Measurements from ENCODE around the gene UVSSA. TPM values are rescaled to one million over a fixed set of nuclear protein-coding genes. Genes with fewer than 3 reads are reported as not detected.
"Not testable (repeated sequence)": the region's sequence is repeated elsewhere in the genome, so short reads cannot be mapped to it uniquely, and the experiment has no call there.

The UVSSA gene
- total RNA-seq, 1 experiment from 2014 or later = 2.5 TPM

DNA sequence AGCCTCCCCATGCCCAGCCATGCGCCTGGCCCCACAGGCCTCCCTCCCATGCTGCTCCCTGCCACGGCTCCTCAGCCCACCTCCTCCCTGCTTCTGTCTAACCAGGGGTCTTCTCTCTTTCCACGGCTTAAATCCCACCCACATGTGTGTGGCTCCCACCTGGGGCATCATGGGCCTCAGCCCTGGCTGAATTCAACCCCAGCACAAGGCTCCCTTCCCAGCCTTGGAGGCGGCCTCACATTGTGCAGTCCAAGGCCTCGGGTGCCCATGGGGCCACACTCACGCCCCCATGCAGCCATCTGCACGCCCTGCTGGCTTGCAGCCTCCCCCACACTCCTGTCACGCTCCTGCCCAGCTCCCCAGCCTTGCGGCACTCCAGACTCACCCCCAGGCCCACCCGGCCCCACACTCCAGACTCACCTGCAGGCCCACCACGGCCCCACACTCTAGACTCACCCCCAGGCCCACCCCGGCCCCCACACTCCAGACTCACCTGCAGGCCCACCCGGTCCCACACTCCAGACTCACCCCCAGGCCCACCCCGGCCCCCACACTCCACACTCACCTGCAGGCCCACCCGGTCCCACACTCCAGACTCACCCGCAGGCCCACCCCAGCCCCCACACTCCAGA, 30.4 kb upstream of the UVSSA start:
- DNase-seq (ENCODE audit: low spot score) = no peak

DNA sequence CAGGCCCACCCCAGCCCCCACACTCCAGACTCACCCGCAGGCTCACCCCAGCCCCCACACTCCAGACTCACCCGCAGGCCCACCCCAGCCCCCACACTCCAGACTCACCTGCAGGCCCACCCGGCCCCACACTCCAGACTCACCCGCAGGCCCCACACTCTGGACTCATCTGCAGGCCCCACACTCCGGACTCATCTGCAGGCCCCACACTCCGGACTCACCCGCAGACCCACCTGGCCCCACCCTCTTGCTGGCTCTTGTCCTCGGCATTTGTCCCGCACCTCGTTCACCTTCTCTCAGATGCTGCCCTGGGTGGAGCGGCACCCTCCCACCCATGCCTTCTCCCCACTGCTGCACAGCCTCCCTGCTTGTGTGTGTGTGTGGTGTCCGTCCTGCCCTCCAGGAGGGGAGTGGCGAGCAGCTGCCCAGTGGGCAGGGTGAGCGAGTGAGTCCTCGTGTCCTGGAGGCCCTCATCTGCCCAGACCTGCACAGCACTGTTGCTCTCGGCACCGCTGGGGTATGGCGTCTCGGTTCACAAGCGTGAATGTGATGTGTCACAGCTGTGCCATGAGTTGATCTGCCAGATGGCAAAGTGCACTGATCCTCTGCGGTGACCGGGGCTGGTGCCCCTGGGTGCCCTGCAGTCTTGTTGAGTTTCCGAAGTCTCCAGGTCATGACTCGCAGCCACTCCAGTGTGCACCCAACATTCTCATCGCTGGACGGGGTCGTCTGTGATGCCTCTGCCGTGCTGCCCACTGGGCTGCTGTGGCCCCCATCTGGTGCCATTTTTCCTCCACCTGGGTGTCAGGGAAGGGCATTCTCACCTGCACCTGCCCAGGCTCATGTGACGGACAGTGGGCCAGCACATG, 29.6 kb upstream of the UVSSA start:
- no peak for DNase-seq (ENCODE audit: low spot score)

DNA sequence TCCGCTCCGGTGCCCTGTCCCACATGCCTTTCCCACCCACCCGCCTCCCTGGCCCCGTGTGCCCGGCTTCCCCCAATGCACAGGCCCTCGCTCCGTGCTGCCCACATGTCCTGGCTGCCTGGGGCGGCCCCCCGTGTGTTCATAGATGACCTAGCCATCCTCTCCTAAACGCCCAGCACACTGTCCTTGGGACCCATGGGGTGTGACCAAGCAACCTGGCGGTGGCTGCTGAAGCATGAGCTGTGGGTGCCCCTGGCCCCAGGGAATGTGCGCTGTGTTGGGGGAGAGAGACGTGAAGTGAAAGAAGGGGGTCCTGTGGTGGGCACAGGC, 29.0 kb upstream of the UVSSA start:
- no peak for DNase-seq (ENCODE audit: low spot score)

DNA sequence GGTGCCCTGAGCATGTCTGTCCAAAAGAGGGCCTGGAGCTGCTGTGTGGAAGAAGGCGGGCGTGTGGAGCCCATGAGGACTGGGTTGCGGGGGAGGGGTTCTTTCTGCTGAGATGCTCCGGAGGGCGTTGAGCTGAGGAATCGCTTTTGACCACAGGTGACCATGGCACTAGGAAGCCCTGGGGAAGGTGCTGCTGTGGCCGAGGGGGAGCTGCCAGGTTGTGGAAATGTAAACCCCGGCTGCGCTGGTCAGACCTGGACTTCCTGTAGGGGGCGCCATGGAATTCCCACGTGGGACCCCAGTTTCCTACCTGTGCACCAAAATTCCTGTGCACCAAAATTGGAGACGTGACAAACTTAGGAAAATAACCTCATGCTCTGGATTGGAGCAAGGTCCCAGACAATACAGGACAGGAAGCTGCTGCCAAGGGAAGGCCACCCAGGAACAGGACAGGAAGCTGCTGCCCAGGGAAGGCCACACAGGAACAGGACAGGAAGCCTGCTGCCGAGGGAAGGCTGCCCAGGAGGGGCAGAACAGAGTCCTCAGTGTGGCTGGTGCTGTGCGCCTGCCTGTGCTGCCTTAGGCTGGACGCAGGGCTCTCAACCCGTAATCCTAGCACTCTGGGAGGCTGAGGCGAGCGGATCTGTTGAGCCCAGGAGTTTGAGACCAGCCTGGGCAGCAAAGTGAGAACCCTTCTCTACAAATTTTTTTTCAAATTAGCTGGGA, 28.4 kb upstream of the UVSSA start:
- no peak for DNase-seq (ENCODE audit: low spot score)

DNA sequence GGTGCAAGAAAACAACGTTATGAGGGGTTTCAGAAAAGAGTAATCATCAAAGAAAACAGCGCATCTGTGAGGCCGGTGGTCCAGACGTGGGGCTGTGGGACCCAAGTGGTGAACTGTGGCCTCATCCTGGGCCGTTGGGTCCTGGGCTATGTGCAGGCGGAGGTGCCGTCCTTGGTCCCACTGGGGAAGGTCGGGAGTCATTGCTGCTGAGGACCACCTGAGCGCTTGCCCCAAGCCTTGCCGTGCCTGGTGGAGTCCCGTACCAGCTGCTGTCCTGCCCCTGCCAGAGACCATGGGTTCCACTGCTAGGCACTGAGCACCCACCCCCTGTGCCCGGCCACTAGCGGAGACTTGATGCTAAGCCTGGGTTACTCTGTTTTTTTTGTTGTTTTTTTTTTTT, 25.5 kb upstream of the UVSSA start:
- no peak for DNase-seq (ENCODE audit: low spot score)

DNA sequence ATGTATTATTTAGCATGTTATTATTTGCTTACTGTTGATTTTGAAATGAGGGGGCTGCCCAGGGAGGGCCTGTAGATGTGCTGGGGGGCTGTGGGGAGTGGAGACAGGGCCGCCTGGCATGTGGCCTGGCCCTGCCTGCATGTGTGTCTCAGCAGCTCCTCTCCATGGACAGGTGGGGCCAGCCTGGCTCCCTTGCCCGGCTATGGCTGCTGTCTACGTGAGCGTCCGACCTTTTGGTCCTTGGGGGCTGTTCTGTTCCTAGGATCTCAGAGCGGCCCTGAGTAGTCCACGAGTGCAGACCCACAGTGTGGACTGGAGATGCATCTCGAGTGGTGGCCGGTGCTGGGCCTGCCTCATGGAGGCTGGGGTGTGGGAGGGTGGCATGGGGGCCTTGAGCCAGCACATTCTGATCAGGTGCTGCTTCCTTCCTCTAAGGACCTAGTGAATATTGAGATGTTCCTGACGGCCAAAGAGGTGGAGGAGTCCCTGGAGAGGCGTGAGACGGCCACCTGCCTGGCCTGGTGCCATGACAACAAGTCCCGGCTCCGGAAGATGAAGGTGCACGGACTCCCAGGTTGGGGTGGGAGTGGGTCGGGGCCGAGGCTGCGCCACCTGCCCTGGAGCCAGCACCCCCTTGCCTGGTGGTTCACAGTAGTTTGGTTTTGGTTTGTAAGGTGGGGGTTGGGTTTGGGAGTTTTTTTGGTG, 24.9 kb upstream of the UVSSA start:
- no peak for DNase-seq (ENCODE audit: low spot score)

DNA sequence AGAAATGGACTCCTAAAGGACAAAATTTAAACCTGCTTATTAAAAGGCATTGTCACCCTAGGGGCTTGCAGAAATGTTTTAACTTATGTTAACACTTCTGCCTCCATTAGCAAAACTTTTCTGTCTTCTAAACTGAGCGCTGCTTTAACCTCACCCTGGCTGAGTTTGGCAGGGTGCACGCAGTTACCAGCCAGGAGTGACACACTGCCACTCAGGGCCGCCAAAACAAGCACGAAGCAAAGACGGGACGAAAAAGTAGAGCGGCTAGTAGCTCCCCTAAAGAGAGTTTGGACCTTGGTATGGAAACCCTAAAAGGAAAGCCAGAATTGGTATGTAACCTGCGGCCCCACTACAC, 23.8 kb upstream of the UVSSA start:
- DNase-seq (ENCODE audit: low spot score) = no peak

DNA sequence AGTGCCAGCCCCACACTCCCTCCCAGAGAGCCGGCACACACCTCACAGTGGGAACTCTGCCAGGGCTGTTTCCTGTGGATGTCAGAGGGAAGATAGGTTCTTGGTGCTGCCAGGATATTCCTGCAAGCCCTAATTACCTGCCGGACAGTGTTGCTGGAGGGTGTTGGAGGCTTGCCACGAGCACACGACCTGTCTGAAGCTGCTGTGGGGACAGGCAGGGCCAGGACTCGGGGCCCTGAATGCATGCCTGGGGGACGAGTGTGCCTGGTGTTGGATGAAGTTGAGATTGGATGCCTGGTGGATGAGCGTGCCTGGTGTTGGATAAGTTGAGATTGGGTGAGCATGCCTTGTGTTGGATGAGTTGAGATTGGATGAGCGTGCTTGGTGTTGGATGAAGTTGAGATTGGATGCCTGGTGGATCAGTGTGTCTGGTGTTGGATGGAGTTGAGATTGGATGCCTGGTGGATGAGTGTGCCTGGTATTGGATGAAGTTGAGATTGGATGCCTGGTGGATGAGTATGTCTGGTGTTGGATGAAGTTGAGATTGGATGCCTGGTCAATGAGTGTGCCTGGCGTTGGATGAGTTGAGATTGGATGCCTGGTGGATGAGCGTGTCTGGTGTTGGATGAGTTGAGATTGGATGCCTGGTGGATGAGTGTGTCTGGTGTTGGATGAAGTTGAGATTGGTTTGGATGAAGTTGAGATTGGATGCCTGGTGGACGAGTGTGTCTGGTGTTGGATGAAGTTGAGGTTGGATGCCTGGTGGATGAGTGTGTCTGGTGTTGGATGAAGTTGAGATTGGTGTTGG, 23.2 kb upstream of the UVSSA start:
- no peak for DNase-seq (ENCODE audit: low spot score)

DNA sequence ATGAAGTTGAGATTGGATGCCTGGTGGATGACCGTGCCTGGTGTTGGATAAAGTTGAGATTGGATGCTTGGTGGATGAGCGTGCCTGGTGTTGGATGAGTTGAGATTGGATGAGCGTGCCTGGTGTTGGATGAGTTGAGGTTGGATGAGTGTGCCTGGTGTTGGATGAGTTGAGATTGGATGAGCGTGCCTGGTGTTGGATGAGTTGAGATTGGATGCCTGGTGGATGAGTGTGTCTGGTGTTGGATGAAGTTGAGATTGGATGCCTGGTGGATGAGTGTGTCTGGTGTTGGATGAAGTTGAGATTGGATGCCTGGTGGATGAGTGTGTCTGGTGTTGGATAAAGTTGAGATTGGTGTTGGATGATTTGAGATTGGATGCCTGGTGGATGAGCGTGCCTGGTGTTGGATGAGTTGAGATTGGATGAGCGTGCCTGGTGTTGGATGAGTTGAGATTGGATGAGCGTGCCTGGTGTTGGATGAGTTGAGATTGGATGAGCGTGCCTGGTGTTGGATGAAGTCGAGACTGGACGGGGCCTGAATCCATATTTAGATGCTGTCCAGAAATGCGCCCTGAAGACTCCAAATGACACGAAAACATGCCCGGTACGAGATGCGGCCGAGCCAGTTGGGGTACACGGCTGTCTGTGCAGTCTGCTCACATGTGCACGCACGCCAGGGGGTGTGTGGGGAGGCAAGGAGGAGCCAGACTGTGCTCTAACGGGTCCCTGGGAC, 22.4 kb upstream of the UVSSA start:
- DNase-seq (ENCODE audit: low spot score) = not testable (repeated sequence)

DNA sequence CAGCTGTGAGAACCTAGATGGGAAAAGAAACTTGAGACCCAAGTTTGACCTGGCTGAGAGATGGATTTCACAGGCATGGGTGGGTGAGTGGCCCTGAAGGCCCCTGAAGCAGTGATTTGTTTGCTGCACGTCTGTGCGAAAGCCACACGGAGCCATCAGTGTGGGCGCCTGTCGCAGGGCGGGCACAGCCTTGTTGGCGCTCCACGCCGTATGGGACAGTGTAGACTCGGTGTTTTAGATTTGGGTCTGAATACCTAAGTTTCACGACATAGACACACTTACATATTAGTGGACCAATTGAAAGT, 21.9 kb upstream of the UVSSA start:
- no peak for DNase-seq (ENCODE audit: low spot score)

DNA sequence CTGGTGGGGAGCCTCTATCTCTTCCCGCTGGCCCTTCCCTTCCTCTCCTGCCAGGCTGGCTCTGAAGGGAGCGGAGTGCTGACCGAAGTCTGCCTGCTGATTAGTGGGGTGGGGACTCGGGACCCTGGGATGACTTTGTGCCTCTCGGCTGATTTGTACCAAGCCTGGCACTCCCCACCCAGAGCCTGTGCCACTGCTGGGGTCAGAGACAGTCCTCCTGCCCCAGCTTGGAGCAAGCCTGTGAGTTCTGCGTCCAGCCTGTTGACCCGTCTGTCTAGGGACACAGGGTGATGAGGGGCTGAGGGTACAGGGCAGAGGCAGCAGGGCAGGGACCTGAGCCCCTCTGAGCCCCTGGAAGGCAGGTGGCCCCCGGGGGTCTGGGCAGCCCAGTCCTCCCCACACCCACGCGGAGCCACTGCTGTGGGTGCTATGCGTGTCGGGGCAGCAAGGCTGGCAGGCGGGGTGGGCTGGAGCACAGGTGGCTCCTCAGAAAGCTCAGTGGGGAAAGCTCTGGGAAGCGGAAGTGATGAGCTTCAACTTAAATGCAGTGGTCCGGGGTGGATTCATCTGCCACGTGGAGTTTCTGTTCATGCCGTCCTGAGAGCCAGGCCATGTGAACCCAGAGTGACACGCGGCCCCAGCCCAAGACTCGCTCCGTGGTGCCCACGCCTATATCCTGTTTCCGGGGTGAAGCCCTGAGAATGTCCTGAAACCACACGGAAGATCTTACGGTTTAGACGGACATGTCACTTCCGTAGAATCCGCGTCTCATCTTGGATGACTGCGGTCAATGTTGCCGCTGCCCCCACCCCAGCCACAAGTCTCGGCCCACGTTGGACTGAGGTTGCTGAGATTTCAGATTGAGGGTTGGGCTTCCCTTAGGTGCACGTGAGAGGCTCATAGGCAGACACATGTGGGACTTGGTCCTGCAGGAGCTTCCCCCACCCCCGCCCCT, 21.1 kb upstream of the UVSSA start:
- DNase-seq (ENCODE audit: low spot score) = no peak

DNA sequence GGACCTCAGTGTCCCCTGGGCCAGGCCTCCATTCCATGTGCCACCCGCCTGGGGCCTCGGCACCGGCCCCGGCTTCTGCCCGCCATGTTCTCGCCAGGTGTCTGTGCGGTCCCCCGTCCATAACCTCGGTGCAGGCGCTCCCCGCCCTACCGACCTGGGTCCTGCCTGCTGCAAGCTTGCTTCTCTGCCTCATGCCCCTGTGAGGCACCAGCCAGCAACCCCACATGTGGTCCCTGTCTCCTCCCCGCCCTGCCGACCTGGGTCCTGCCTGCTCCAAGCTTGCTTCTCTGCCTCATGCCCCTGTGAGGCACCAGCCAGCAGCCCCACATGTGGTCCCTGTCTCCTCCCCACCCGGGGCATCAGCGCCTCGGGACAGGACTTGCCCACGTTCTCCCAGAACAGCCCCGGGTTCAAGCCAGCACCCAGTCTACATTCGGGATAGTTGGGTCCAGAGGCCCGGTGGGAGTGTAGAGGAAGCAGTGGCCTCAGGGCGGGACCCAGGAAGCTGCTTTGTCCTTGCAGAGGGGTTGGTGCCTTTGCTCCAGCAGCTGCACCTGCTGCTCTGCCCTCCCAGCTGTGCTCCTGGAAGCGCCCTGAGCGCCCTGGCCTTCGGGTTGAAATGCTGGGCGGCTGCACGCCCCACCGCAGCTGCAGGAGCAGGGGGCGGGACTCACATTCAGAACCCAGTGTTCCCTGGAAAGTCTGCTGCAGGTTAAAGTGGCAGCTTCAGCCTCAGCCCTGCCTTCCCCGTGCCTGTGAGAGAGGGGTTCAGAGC, 20.1 kb upstream of the UVSSA start:
- no peak for DNase-seq (ENCODE audit: low spot score)

DNA sequence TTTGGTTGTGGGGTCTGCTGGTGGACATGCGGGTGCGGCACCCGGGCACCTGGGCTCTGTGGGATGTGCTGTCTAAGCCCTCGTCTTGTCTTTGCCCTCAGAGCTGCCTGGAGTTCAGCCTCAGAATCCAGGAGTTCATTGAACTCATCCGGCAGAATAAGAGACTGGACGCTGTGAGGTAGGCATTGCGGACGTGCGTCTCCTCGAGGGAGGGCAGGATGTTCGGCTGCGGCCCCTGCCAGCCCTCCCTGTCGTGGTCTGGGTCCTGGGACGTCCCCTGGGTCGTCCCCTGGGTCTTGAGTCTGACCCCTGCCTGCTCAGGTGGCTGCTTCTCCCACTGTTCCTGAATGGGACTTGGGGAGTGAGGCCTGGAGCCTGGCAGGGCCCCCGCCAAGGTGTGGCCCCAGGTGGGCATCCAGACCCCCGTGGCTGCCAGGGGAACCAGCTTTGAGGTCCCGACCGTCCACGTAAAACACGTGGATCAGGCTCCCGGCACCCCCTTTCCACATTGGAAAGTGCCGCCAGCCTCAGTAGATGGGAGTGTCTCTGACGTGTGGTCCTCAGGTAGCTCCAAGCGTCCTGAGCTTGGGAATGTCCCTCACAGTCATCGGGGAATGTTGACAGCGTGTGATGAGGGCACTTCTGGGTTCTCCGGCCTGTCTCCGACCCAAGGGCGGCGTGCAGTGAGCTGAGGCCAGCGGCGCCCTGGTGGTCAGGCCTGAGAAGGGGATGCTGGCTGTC, 19.3 kb upstream of the UVSSA start:
- no peak for DNase-seq (ENCODE audit: low spot score)

DNA sequence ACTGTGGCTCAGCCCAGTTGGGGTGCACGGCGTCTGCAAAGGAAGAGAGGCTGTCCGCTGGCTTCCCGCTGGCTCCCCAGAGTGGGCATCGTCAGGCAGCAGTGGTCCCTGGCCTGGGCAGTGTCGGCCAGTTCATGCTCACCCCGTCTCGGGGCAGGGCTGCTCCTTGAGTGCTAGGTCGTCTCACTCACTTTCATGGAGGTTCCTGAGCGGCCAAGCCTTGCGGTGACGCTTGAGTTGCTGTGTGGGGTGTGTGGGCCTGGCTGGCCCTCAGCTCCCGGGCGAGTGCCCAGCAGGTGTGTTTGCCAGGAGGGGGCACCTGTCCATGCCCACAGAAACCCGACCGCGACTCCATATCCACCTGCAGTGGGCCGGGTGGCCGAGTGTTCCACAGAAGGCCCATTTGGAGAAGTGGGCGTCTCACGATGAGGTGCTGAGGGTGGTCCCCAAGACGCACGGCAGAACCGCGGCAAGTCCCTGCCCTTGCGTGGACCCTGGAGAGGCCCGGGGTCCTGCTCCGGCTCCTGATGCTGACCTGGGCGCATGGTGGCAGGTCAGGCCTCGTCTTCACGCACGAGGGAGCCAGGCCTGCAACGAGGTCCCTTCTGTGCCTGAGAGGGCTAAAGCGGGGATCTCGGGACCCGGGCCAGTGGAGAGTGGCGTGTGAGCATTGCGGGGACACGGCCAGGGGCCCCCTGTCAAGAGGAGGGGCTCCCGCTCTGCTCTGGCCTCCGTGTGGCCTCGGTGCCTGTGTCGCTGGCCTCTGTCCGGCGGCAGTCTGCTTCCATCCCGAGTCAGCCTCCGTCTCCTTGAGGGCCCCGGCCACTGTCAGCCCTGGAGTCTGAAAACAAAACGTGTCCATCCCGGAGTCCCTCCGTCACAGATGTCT, 18.5 kb upstream of the UVSSA start:
- no peak for DNase-seq (ENCODE audit: low spot score)

DNA sequence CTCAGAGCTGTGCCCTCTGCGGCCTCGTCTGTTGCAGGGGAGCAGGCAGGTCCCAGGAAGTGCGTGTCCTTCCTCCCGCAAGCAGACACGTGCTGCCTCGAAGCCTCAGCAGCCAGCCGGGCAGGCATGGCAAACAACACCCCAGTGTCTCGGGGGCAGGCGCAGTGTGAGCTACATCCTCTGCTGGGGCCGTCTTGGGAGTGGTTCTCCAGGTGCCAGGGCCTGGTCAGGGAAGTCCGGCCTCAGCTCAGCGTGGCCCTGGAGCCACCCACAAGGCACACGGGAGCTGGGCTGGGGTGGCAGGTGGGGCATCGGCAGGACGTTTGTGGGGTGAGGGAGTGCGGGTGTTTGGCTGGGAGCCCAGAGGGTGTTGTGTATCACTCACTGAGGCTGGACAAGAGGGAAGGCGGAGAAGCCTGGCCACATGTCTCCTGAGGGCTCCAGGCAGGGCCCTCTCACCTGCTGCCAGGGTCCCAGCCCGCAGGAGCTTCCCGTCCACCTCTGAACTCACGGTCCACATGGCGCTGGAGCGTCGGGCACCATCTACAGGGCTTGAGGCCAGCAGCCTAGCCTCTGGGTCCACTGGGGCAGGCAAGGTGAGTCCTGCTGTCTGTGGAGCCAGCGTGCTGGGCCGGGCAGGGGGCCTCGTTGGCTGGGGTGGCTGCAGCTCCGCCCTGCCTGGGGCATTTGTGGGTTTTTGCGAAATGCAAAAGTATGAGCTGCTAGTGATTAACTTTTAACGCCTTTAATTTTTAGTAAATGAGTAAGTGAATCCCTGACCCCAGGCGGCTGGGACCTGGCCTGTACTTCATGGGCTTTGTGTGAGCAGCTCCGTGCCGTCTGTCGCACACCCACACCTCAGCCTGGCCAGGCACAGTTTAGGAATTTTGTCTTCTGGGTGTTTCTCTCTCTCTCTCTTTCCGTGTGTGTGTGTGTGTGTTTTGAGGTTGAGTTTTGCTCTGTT, 17.3 kb upstream of the UVSSA start:
- DNase-seq (ENCODE audit: low spot score) = no peak
